GM12875 (cell line): ENCODE results near the gene PSMD13.
A peak's percentile ranks its signal among the peaks of the same experiment; 100 is the strongest.

Experiments used
- H3K4me3 ChIP-seq: one replicate; pipeline ENCODE4 v1.5.1; 2011; ENCODE audit warnings: low read depth, low read length, control low read depth
- CTCF ChIP-seq: IDR thresholded peaks from 2 replicates; pipeline ENCODE4 v1.5.1; 2011; ENCODE audit warnings: low read depth, mild to moderate bottlenecking, control low read depth, inconsistent platforms, low read length, moderate library complexity, borderline replicate concordance; ENCODE audit not compliant: insufficient read depth

The PSMD13 gene

GRCh38 chr11:253160-253885, 16.5 kb downstream of the PSMD13 start:
- H3K4me3 ChIP-seq: no peak overlapping the region
- no peak for TF ChIP-seq CTCF

GRCh38 chr11:253886-254270, 17.1 kb downstream of the PSMD13 start:
- no peak for TF ChIP-seq CTCF
- H3K4me3 ChIP-seq: no peak overlapping the region

GRCh38 chr11:255176-255575, 18.4 kb downstream of the PSMD13 start:
- no peak for TF ChIP-seq CTCF
- H3K4me3 ChIP-seq: no peak overlapping the region

- TF ChIP-seq CTCF: no peak
- no peak overlapping the region for H3K4me3 ChIP-seq
These were observed 19.0 kb downstream of the PSMD13 start for GRCh38 chr11:255816-256215.

GRCh38 chr11:256952-257737, 20.4 kb downstream of the PSMD13 start:
- TF ChIP-seq CTCF: no peak
- no peak overlapping the region for H3K4me3 ChIP-seq

- 0 out of 2 replicates have a peak, but pooled peaks have one; percentile 19 for TF ChIP-seq CTCF
- H3K4me3 ChIP-seq: no peak overlapping the region
These were observed 21.2 kb downstream of the PSMD13 start for GRCh38 chr11:257766-258493.
